Endothelial cell of umbilical vein (primary cell): ENCODE results near the gene BACH2. TPM values are rescaled to one million over a fixed set of nuclear protein-coding genes. Genes with fewer than 3 reads are reported as not detected.

ENCODE experiments used
- BruUV-seq: library from RNA; stranded (reverse); fragments of 400-500 nt; replicated peaks from 2 replicates; lab custom pipeline; 2021; lab: Mats Ljungman, UMichigan
- CTCF ChIA-PET: fragments of 300-600, 350-600 bp; sonication (Branson Sonifier 250); formaldehyde crosslinking; loops from one replicate; lab custom pipeline; 2021; ENCODE audit warnings: antibody characterized with exemption, inconsistent platforms; lab: Charles Lee
- POLR2A ChIA-PET: fragments of 300-600, 350-600 bp; sonication (Branson Sonifier 250); formaldehyde crosslinking; loops from one replicate; lab custom pipeline; 2021; ENCODE audit warnings: antibody characterized with exemption, inconsistent platforms; lab: Charles Lee
- DNase-seq: peaks from one replicate; pipeline ENCODE4 v3.0.0-alpha.2; 2011; ENCODE audit warnings: low read depth, low spot score
- FAIRE-seq: peaks from 2 replicates; lab custom pipeline; 2011; peaks lifted over from hg19 to GRCh38; lab: Jason Lieb, UNC
- H2AFZ ChIP-seq: 2 replicates; pipeline ENCODE4 v1.6.0; 2012; ENCODE audit warnings: low read depth, low read length, control low read depth, inconsistent platforms
- H3K27ac ChIP-seq: 2 replicates; pipeline ENCODE4 v1.5.1; 2011; ENCODE audit warnings: low read depth, mild to moderate bottlenecking, control low read depth, low read length, moderate library complexity; ENCODE audit not compliant: insufficient read depth
- H3K27me3 ChIP-seq, 2 experiments: 2 replicates each; pipeline versions ENCODE4 v1.6.0 to v1.6.1; 2011; ENCODE audit warnings: low read length in 2 of 2, mixed read lengths in 1 of 2; ENCODE audit not compliant: control insufficient read depth in 2 of 2, insufficient read depth in 2 of 2
- H3K36me3 ChIP-seq, 2 experiments: 2 replicates in 1 of 2; 3 replicates in 1 of 2; pipeline ENCODE4 v1.5.1; 2011; ENCODE audit warnings: low read length in 2 of 2, mild to moderate bottlenecking in 1 of 2, moderate library complexity in 1 of 2; ENCODE audit not compliant: control insufficient read depth in 2 of 2, insufficient read depth in 2 of 2; ENCODE audit errors: extremely low read depth in 1 of 2
- H3K4me1 ChIP-seq: 3 replicates; pipeline ENCODE4 v1.5.1; 2011; ENCODE audit warnings: mild to moderate bottlenecking, low read length; ENCODE audit not compliant: control insufficient read depth, insufficient read depth; ENCODE audit errors: extremely low read depth
- H3K4me2 ChIP-seq: 2 replicates; pipeline ENCODE4 v1.6.1; 2011; ENCODE audit warnings: low read length, control low read depth, mixed read lengths; ENCODE audit not compliant: insufficient read depth
- H3K4me3 ChIP-seq, 3 experiments: fragments of 200-600 bp in 1 of 3; sonication (generic), shearing (Covaris generic) in 1 of 3; replicated peaks in 1 of 3; 2 replicates each; pipeline ENCODE4 v1.5.1; 2011 to 2016; ENCODE audit warnings: control low read depth in 3 of 3, low read length in 3 of 3, mild to moderate bottlenecking in 2 of 3, inconsistent platforms in 1 of 3, low read depth in 1 of 3, moderate library complexity in 1 of 3; ENCODE audit not compliant: insufficient read depth in 1 of 3
- H3K79me2 ChIP-seq: 2 replicates; pipeline ENCODE4 v1.6.0; 2012; ENCODE audit warnings: low read length, inconsistent platforms; ENCODE audit not compliant: control insufficient read depth, insufficient read depth
- H3K9ac ChIP-seq: replicated peaks from 2 replicates; pipeline ENCODE3; 2011; ENCODE audit warnings: low read length, control low read depth; ENCODE audit not compliant: insufficient read depth; ENCODE audit errors: extremely low read depth
- H3K9me1 ChIP-seq: replicated peaks from 3 replicates; pipeline ENCODE4 v1.6.0; 2011; ENCODE audit warnings: mild to moderate bottlenecking, low read length; ENCODE audit not compliant: control insufficient read depth, insufficient read depth; ENCODE audit errors: extremely low read depth
- H3K9me3 ChIP-seq: replicated peaks from 2 replicates; pipeline ENCODE4 v1.5.1; 2012; ENCODE audit warnings: low read length, inconsistent platforms; ENCODE audit not compliant: control insufficient read depth, insufficient read depth
- H4K20me1 ChIP-seq: replicated peaks from 2 replicates; pipeline ENCODE3; 2011; ENCODE audit warnings: mild to moderate bottlenecking, low read length; ENCODE audit not compliant: control insufficient read depth, insufficient read depth; ENCODE audit errors: extremely low read depth
- EZH2 ChIP-seq: IDR thresholded peaks from 2 replicates; pipeline ENCODE4 v1.6.1; 2012; ENCODE audit warnings: borderline replicate concordance, low read depth, mild to moderate bottlenecking, moderate library complexity, low read length, inconsistent platforms; ENCODE audit not compliant: severe bottlenecking
- FOS ChIP-seq: IDR thresholded peaks from 2 replicates; pipeline ENCODE4 v1.6.1; 2011; ENCODE audit warnings: mild to moderate bottlenecking, low read length, moderate library complexity, borderline replicate concordance; ENCODE audit not compliant: insufficient read depth
- GATA2 ChIP-seq: IDR thresholded peaks from 2 replicates; pipeline ENCODE4 v1.7.0; 2011; ENCODE audit warnings: low read depth, mild to moderate bottlenecking, moderate library complexity, mixed read lengths, low read length; ENCODE audit not compliant: insufficient read length, insufficient read depth
- JUN ChIP-seq: IDR thresholded peaks from 2 replicates; pipeline ENCODE4 v1.6.1; 2011; ENCODE audit warnings: borderline replicate concordance, low read depth; ENCODE audit not compliant: insufficient read length, insufficient read depth
- MYC ChIP-seq: IDR thresholded peaks from one replicate; pipeline ENCODE4 v1.6.1; 2011; ENCODE audit warnings: mild to moderate bottlenecking, low read depth, low read length
- POLR2A ChIP-seq: IDR thresholded peaks from 2 replicates; pipeline ENCODE4 v1.6.1; 2012; ENCODE audit warnings: low read depth, mild to moderate bottlenecking, control low read depth, low read length
- POLR2AphosphoS5 ChIP-seq: IDR thresholded peaks from 2 replicates; pipeline ENCODE4 v1.6.1; 2012; ENCODE audit warnings: low read depth, mild to moderate bottlenecking, control low read depth, low read length, moderate library complexity; ENCODE audit not compliant: insufficient read depth
- dilution Hi-C: fragments of 300-500 bp; cut with MboI; formaldehyde crosslinking; loops from one replicate; pipeline ENCODE4 v1.15.0; 2019; ENCODE audit warnings: low sequenced_read_pairs; ENCODE audit not compliant: extremely low pct_ligation_motif_present
- intact Hi-C: fragments of 100-400 bp; cut with micrococcal nuclease; formaldehyde crosslinking; loops from one replicate; pipeline ENCODE4 v1.10.0; 2022
- polyA plus RNA-seq, 4 experiments: library from polyadenylated mRNA; depleted of rRNA in 3 of 4; stranded (reverse) in 3 of 4; unstranded in 1 of 4; fragments of >200 nt; gene quantifications; 2 replicates each; pipeline versions ENCODE4 v1.2.1 to v1.2.3, GENCODE V29; 2011 to 2012; ENCODE audit warnings: missing spikeins in 1 of 4
- total RNA-seq: library from RNA; stranded (reverse); gene quantifications from 2 replicates; pipeline ENCODE4 v1.2.3, GENCODE V29; 2021
- TF ChIP-seq, protein P1 (sequence below): IDR thresholded peaks from 2 replicates; pipeline ENCODE4 v1.6.1; 2011; ENCODE audit not compliant: insufficient read depth, insufficient read length
- TF ChIP-seq, protein P2 (sequence below), 2 donors: IDR thresholded peaks; 1 replicate in 1 of 2; 2 replicates in 1 of 2; pipeline ENCODE4 v1.5.1; 2011; ENCODE audit warnings: low read length in 2 of 2, mild to moderate bottlenecking in 2 of 2, moderate library complexity in 2 of 2, control low read depth in 1 of 2, inconsistent platforms in 1 of 2, low read depth in 1 of 2; ENCODE audit not compliant: insufficient read depth in 1 of 2; ENCODE audit errors: extremely low read depth in 1 of 2

The BACH2 gene
- total and polyA plus RNA-seq, 2 donors (not counting 3 experiments of a cell fraction or from before 2014, with no cell fraction given), result 1.7 to 5.6 TPM

DNA sequence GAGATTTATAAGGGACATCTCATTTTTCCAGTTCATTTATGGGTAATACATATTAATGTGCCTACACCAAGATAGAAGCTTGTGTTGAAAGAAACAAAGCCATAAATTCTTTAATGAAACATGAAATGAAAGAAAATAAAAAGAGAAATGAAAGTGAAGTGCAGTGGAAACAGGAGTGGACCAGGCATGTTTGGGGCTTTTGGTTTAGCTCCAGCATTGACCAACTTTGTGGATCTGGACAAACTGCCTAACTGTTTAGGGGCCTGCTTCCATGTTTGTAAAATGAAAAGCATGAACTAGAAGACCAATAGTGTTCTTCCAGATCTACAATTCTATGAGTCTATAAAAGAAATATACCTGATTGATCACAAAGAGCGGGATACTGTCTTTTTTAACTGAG, 277.4 kb downstream of the BACH2 start:
- peak; percentile 15 for FAIRE-seq
- peaks cover 0 to 3% of the 10 kb centered on the region in 2 experiments for H3K27me3 ChIP-seq
- no peaks in the 10 kb centered on the region for H3K9me1 ChIP-seq
- H3K4me1 ChIP-seq, result no peaks in the 10 kb centered on the region
- no peak overlapping the region for H3K4me3 ChIP-seq
- no peak overlapping the region for H3K27ac ChIP-seq
- dilution Hi-C loops (no loop called here), intact Hi-C loops (no loop called here)
- H3K4me2 ChIP-seq, result no peak overlapping the region
- DNase-seq, result no peak
- no peaks in the 10 kb centered on the region for H3K79me2 ChIP-seq
- H3K9me3 ChIP-seq, result no peaks in the 10 kb centered on the region
- no TSS peak for BruUV-seq
- no peak overlapping the region for H3K9ac ChIP-seq
- ChIA-PET POLR2A (no interaction called here), CTCF (no interaction called here)
- H4K20me1 ChIP-seq, result no peaks in the 10 kb centered on the region
- no peak overlapping the region for H2AFZ ChIP-seq
- TF ChIP-seq JUN (no peak), POLR2A (no peak), FOS (no peak), MYC (no peak), GATA2 (no peak), EZH2 (no peak), POLR2AphosphoS5 (no peak)
- TF ChIP-seq, protein P1, sequence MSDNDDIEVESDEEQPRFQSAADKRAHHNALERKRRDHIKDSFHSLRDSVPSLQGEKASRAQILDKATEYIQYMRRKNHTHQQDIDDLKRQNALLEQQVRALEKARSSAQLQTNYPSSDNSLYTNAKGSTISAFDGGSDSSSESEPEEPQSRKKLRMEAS, result no peak
- TF ChIP-seq, protein P2, sequence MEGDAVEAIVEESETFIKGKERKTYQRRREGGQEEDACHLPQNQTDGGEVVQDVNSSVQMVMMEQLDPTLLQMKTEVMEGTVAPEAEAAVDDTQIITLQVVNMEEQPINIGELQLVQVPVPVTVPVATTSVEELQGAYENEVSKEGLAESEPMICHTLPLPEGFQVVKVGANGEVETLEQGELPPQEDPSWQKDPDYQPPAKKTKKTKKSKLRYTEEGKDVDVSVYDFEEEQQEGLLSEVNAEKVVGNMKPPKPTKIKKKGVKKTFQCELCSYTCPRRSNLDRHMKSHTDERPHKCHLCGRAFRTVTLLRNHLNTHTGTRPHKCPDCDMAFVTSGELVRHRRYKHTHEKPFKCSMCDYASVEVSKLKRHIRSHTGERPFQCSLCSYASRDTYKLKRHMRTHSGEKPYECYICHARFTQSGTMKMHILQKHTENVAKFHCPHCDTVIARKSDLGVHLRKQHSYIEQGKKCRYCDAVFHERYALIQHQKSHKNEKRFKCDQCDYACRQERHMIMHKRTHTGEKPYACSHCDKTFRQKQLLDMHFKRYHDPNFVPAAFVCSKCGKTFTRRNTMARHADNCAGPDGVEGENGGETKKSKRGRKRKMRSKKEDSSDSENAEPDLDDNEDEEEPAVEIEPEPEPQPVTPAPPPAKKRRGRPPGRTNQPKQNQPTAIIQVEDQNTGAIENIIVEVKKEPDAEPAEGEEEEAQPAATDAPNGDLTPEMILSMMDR (IDR thresholded peaks at IDR 0.05; ENCODE audit: extremely low read depth in 1 of 2, insufficient read depth in 1 of 2, low read depth in 1 of 2, low read length in 2 of 2), result no peak
- no peaks in the 10 kb centered on the region for H3K36me3 ChIP-seq
